Measurements from ENCODE around the gene CPT1C. TPM values are rescaled to one million over a fixed set of nuclear protein-coding genes. Genes with fewer than 3 reads are reported as not detected.

CPT1C gene
- total and polyA plus RNA-seq, 2 of the 4 experiments (the other 2 are of a cell fraction) = 14.2 to 56.1 TPM

- TF ChIP-seq ELK1 (IDR thresholded peaks at IDR 0.05; ENCODE audit: borderline replicate concordance, low read depth, low read length) = no peak
These were observed 14.7 kb upstream of the CPT1C start (continued) for GRCh38 chr19:49676136-49676783.

DNA sequence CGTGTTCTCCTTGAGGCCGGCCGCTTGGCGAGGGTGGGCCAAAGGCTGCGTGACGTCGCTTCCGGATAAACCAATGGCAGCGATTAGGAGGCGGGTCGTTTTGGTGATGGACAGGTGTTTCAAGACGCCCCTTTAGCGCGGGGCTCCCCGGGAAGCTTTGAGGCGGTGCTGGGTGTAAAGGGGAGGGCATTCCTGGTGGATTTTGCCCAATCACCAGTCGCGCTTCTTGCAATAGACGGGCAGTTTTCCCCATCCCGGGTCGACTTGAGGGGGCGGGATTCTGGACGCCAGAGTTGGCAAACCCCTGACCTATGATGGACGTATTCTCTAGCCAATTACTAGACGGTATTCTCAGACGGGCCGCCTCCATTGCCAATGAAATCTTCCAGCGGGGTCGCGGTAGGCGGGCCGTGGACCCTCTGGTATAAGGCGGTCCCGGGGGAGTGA is 14.1 kb upstream of the CPT1C start:
- Histone ChIP-seq H2BK15ac (ENCODE audit: low read depth, low read length) (no peak overlapping the region), H3K23ac (ENCODE audit: low read depth, low read length) (no peak overlapping the region)
- 2% methylated on average over 12 of the region's 34 CpGs; no CpG with 5 or more reads in 1 of the 2 experiments for WGBS, 2 experiments (ENCODE audit: extremely low coverage in 2 of 2, insufficient read length in 1 of 2)

More for the DNA sequence above, 14.1 kb upstream of the CPT1C start:
- Histone ChIP-seq H3K4me2 (ENCODE audit: low read depth, low read length) (no peak overlapping the region), H3K79me1 (ENCODE audit: low read depth in 1 of 2, low read length in 2 of 2) (peaks cover 4 to 50% of the 10 kb centered on the region in 2 experiments; a peak in 3 of 4 replicates), H4K8ac (ENCODE audit: low read depth in 2 of 2, low read length in 2 of 2) (no peak overlapping the region; a peak in 1 of 4 replicates), H3K4ac (ENCODE audit: low read depth, low read length) (no peak overlapping the region), H4K5ac (ENCODE audit: low read depth, low read length) (no peak overlapping the region), H3K4me3 (ENCODE audit: insufficient read depth, low read depth, low read length) (peak overlapping the region; percentile 77), H2BK5ac (ENCODE audit: low read depth, low read length, poor library complexity, severe bottlenecking) (no peak overlapping the region), H3K36me3 (ENCODE audit: control insufficient read depth, insufficient read depth, low read length) (peaks cover 2% of the 10 kb centered on the region; the same call in 1 of the 2 replicates), H3K14ac (replicated peaks; ENCODE audit: low read depth, low read length) (no peak overlapping the region), H3K56ac (ENCODE audit: extremely low read depth, insufficient read depth, low read length) (no peak overlapping the region), H3K4me1 (ENCODE audit: control insufficient read depth, insufficient read depth, low read length) (peaks cover 16% of the 10 kb centered on the region), H3K9me3 (ENCODE audit: control insufficient read depth, insufficient read depth, low read length) (no peaks in the 10 kb centered on the region), H3K9me1 (ENCODE audit: insufficient read depth, low read length) (peaks cover 3% of the 10 kb centered on the region; the same call in 1 of the 2 replicates), H3K18ac (ENCODE audit: low read depth, low read length) (no peak overlapping the region), H3K9ac (ENCODE audit: low read depth, low read length) (no peak overlapping the region), H2AK9ac (replicated peaks; ENCODE audit: low read depth, low read length, poor library complexity) (peak overlapping the region; percentile 98), H2BK20ac (ENCODE audit: low read depth, low read length) (no peak overlapping the region), H3K27ac (ENCODE audit: insufficient read depth, low read length) (no peak overlapping the region), H2BK120ac (ENCODE audit: low read depth, low read length) (no peak overlapping the region), H2AK5ac (ENCODE audit: low read depth, low read length) (no peak overlapping the region), H4K20me1 (ENCODE audit: insufficient read depth, low read length) (peaks cover 40% of the 10 kb centered on the region), H3K27me3 (ENCODE audit: control insufficient read depth, insufficient read depth, low read length) (no peaks in the 10 kb centered on the region), H4K91ac (ENCODE audit: insufficient read depth, low read depth, low read length) (no peak overlapping the region), H2AFZ (replicated peaks; ENCODE audit: low read length, poor library complexity) (peak overlapping the region; percentile 98)
- TF ChIP-seq MAZ (IDR thresholded peaks at IDR 0.05; ENCODE audit: borderline replicate concordance, low read depth, low read length) = peak; percentile 86; the same call in 1 of the 2 replicates
- no peak for TF ChIP-seq MXI1 (IDR thresholded peaks at IDR 0.05; ENCODE audit: borderline replicate concordance, low read depth, low read length)
- no peak for TF ChIP-seq RFX5 (IDR thresholded peaks at IDR 0.05; ENCODE audit: low read depth, low read length)
- peak; percentile 50; the same call in 1 of the 2 replicates for TF ChIP-seq FOS (IDR thresholded peaks at IDR 0.05; ENCODE audit: low read depth, low read length)
- TF ChIP-seq CEBPB (IDR thresholded peaks at IDR 0.05; ENCODE audit: low read depth, low read length) = peak; percentile 75
- TF ChIP-seq BHLHE40 (IDR thresholded peaks at IDR 0.05; ENCODE audit: low read depth, low read length) = no peak
- no peak for TF ChIP-seq CHD1 (IDR thresholded peaks at IDR 0.05; ENCODE audit: low read depth, low read length)
- TF ChIP-seq POLR2A (IDR thresholded peaks at IDR 0.05; ENCODE audit: low read depth, low read length) = no peak
- TF ChIP-seq RCOR1 (IDR thresholded peaks at IDR 0.05; ENCODE audit: insufficient replicate concordance, low read length) = no peak
- TF ChIP-seq NFE2L2 (IDR thresholded peaks at IDR 0.05; ENCODE audit: low read depth, low read length) = peak; percentile 36; the same call in 1 of the 2 replicates
- in situ Hi-C loops (cut with MboI; ENCODE audit: low sequenced_read_pairs) (no loop called here), dilution Hi-C loops (cut with HindIII; ENCODE audit: low sequenced_read_pairs, unreplicated experiment) (no loop called here), intact Hi-C loops (cut with micrococcal nuclease) (loop anchor here (2.0 to 5.0 kb wide), 2 partner anchors 36 to 85 kb away; partner anchors contain the start of genes PRR12 and RRAS)
- ChIA-PET POLR2A (ENCODE audit: unreplicated experiment) (interaction anchor here (0.8 to 1.4 kb wide), 3 partner anchors 14 to 37 kb away, joined by 4 to 8 read pairs (median 7); partner anchors contain the start of genes CPT1C and RRAS), CTCF (interaction anchor here (0.6 to 2.0 kb wide), 3 partner anchors 34 to 107 kb away, joined by 3 to 8 read pairs (median 4); no protein-coding TSS in a partner anchor)
- BruUV-seq (replicated peaks) = no TSS peak
- peak; percentile 100 for DNase-seq
- peak; percentile 79 for ATAC-seq (ENCODE audit: low read depth)
